GM12878 (cell line): Measurements from ENCODE around the gene HOXD10. TPM values are rescaled to one million over a fixed set of nuclear protein-coding genes. Genes with fewer than 3 reads are reported as not detected.

ENCODE experiments used
- ATAC-seq: fragments of 200-7000 bp; cut with Tn5 transposase; 3 replicates; pipeline ENCODE4 v1.9.1; 2020; ENCODE audit warnings: mild to moderate bottlenecking, moderate library complexity
- BruUV-seq: library from RNA; stranded (reverse); fragments of 400-500 nt; replicated peaks from 2 replicates; lab custom pipeline; 2021; lab: Mats Ljungman, UMichigan
- CTCF ChIA-PET: fragments of 300-600 bp; sonication (Branson Sonifier 250); formaldehyde crosslinking; extraction: SDS; loops from one replicate; lab custom pipeline; 2021; ENCODE audit warnings: inconsistent platforms; lab: Yijun Ruan, JAX
- POLR2A ChIA-PET: fragments of 350-600 bp; formaldehyde crosslinking; extraction: SDS; loops from one replicate; lab custom pipeline; 2021; ENCODE audit warnings: inconsistent platforms; lab: Charles Lee
- RAD21 ChIA-PET: fragments of 300-600 bp; sonication (Branson Sonifier 250); formaldehyde crosslinking; loops from one replicate; lab custom pipeline; 2023; ENCODE audit warnings: antibody characterized with exemption; ENCODE audit not compliant: unreplicated experiment; lab: Charles Lee
- SMC1A ChIA-PET: fragments of 300-600 bp; sonication (Branson Sonifier 250); formaldehyde crosslinking; loops from one replicate; lab custom pipeline; 2023; ENCODE audit not compliant: unreplicated experiment, uncharacterized antibody; lab: Charles Lee
- DNase-seq: peaks from one replicate; pipeline ENCODE4 v3.0.0-alpha.2; 2011; ENCODE audit warnings: low read depth, low spot score
- FAIRE-seq: peaks from 3 replicates; lab custom pipeline; 2011; peaks lifted over from hg19 to GRCh38; lab: Jason Lieb, UNC
- H2AFZ ChIP-seq: 2 replicates; pipeline ENCODE4 v1.6.0; 2011; ENCODE audit warnings: low read depth, low read length, control low read depth; ENCODE audit not compliant: control insufficient read depth
- H3K27ac ChIP-seq: 2 replicates; pipeline ENCODE4 v1.5.1; 2011; ENCODE audit warnings: control low read depth; ENCODE audit not compliant: control insufficient read depth, insufficient read depth
- H3K27me3 ChIP-seq, 2 experiments: replicated peaks in 1 of 2; 2 replicates each; pipeline versions ENCODE4 v1.6.0 to v1.6.1; 2011; ENCODE audit warnings: low read length in 1 of 2; ENCODE audit not compliant: control insufficient read depth in 2 of 2, insufficient read depth in 2 of 2
- H3K36me3 ChIP-seq, 2 experiments: 2 replicates each; pipeline ENCODE4 v1.5.1; 2011; ENCODE audit warnings: low read length in 1 of 2; ENCODE audit not compliant: control insufficient read depth in 2 of 2, insufficient read depth in 2 of 2
- H3K4me1 ChIP-seq: 2 replicates; pipeline ENCODE4 v1.6.1; 2011; ENCODE audit warnings: mild to moderate bottlenecking, low read length, moderate library complexity, mixed read lengths; ENCODE audit not compliant: control insufficient read depth, insufficient read depth
- H3K4me2 ChIP-seq: 2 replicates; pipeline ENCODE4 v1.6.0; 2011; ENCODE audit warnings: control low read depth; ENCODE audit not compliant: control insufficient read depth, insufficient read depth
- H3K4me3 ChIP-seq: fragments of 200-600 bp; sonication (generic); 2 replicates; pipeline ENCODE4 v1.5.1; 2016
- H3K79me2 ChIP-seq: 2 replicates; pipeline ENCODE4 v1.6.0; 2011; ENCODE audit warnings: low read length; ENCODE audit not compliant: control insufficient read depth, insufficient read depth
- H3K9ac ChIP-seq: 2 replicates; pipeline ENCODE4 v1.8.0; 2011; ENCODE audit warnings: low read length, control low read depth, mixed read lengths; ENCODE audit not compliant: control insufficient read depth, insufficient read depth
- H3K9me3 ChIP-seq: replicated peaks from 3 replicates; pipeline ENCODE4 v1.5.1; 2011; ENCODE audit warnings: mild to moderate bottlenecking, low read length; ENCODE audit not compliant: control insufficient read depth, insufficient read depth
- H4K20me1 ChIP-seq: 2 replicates; pipeline ENCODE4 v1.6.0; 2011; ENCODE audit not compliant: control insufficient read depth, insufficient read depth
- CBFB ChIP-seq: IDR thresholded peaks from 2 replicates; pipeline ENCODE4 v1.6.1; 2016; ENCODE audit warnings: antibody characterized with exemption, low read depth
- HCFC1 ChIP-seq: fragments of 150-350 bp; IDR thresholded peaks from 2 replicates; pipeline ENCODE4 v1.6.1; 2014; ENCODE audit warnings: low read length
- NBN ChIP-seq: fragments of 450-650 bp; IDR thresholded peaks from 2 replicates; pipeline ENCODE4 v1.6.1; 2016
- NFXL1 ChIP-seq: fragments of 450-650 bp; IDR thresholded peaks from 2 replicates; pipeline ENCODE4 v1.6.1; 2017; ENCODE audit warnings: antibody characterized with exemption, mild to moderate bottlenecking, borderline replicate concordance
- NR2F1 ChIP-seq: fragments of 450-650 bp; conservative IDR thresholded peaks from 2 replicates; pipeline ENCODE4 v1.6.1; 2017; ENCODE audit warnings: mild to moderate bottlenecking
- RAD21 ChIP-seq: IDR thresholded peaks from 2 replicates; pipeline ENCODE4 v1.6.1; 2011; ENCODE audit warnings: mild to moderate bottlenecking, low read depth, low read length, moderate library complexity; ENCODE audit not compliant: insufficient read depth
- WGBS: methylation state at CpG from one replicate; pipeline ENCODE4 v1.1.6; 2016; ENCODE audit warnings: low lambda C conversion rate; ENCODE audit not compliant: insufficient replicate concordance, insufficient coverage; ENCODE audit errors: missing lambda C conversion rate; 5-methylcytosine and 5-hydroxymethylcytosine counted together
- in situ Hi-C: fragments of 300-500 bp; cut with MboI; formaldehyde crosslinking; loops from 9 replicates; pipeline ENCODE4 v1.14.3; 2018; ENCODE audit warnings: mixed read lengths
- intact Hi-C: fragments of 100-400 bp; cut with micrococcal nuclease; formaldehyde crosslinking; loops from one replicate; pipeline ENCODE4 v1.14.2; 2022; ENCODE audit not compliant: unreplicated experiment
- polyA plus RNA-seq, 11 experiments: library from polyadenylated mRNA; depleted of rRNA in 4 of 11; unstranded in 6 of 11; stranded (reverse) in 5 of 11; fragments of >200 nt; fragmentation: Nextera tagmentation in 4 of 11; fragmentation: Illumina TruSeq in 1 of 11; extraction: Ambion mirVana in 4 of 11; extraction: Trizol in 1 of 11; gene quantifications; 1 replicate in 1 of 11; 2 replicates in 10 of 11; pipeline versions ENCODE4 v1.2.1 to v1.2.3, GENCODE V29; 2011 to 2016; ENCODE audit warnings: inconsistent platforms in 2 of 11, missing spikeins in 2 of 11, low read depth in 1 of 11
- total RNA-seq, 4 experiments: library from RNA; depleted of rRNA in 3 of 4; stranded (reverse); fragments of >200 nt in 3 of 4; fragmentation: Illumina TruSeq in 1 of 4; extraction: Trizol in 1 of 4; gene quantifications; 2 replicates each; pipeline versions ENCODE4 v1.2.1 to v1.2.3, GENCODE V29; 2013 to 2021
- TF ChIP-seq, protein P1 (sequence below): fragments of 450-650 bp; formaldehyde crosslinking; IDR thresholded peaks from 2 replicates; pipeline ENCODE4 v1.5.0; 2022; ENCODE audit warnings: mild to moderate bottlenecking, missing genetic modification characterization

HOXD10 gene
- total and polyA plus RNA-seq, 10 of the 15 experiments (the other 5 are each of a cell fraction or from before 2014, with no cell fraction given) = not detected

DNA sequence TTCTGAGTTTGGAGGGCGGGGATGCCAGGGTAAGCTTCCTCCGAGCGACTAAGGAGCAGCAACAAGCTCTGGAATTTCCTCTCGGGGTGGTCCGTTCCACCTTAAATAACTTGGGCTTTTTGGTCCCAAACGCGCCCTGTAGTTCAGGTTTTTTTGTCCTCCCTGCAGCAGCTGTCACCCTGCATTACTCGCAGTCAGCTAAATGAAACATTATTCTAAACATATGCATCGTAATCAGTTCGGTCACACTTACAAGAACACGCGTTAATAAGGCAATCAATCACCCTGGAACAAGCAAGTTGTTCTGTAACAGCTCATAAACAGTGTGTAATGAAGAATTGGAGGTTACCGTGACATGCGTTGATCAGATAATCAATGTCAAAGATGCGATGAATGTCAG, 41.1 kb upstream of the HOXD10 start:
- no peaks in the 10 kb centered on the region for H3K79me2 ChIP-seq
- H2AFZ ChIP-seq = no peak overlapping the region
- WGBS = 32% methylated on average over 15 of the region's 15 CpGs
- POLR2A ChIA-PET = no interaction called here
- peaks cover 6 to 31% of the 10 kb centered on the region in 2 experiments for H3K27me3 ChIP-seq
- H3K4me1 ChIP-seq = no peaks in the 10 kb centered on the region
- RAD21 ChIA-PET = no interaction called here
- no peak overlapping the region for H3K4me3 ChIP-seq
- in situ Hi-C loops = no loop called here
- H3K4me2 ChIP-seq = no peak overlapping the region
- CTCF ChIA-PET = interaction anchor here (0.8 to 2.0 kb wide), 3 partner anchors 22 to 388 kb away, joined by 3 to 8 read pairs (median 5); no protein-coding TSS in a partner anchor
- DNase-seq (no peak), ATAC-seq (no peak), FAIRE-seq (no peak)
- no TSS peak for BruUV-seq
- no peak overlapping the region for H3K27ac ChIP-seq
- SMC1A ChIA-PET = interaction anchor here (1.1 to 1.6 kb wide), 2 partner anchors 10 to 385 kb away, joined by 3 to 4 read pairs; no protein-coding TSS in a partner anchor
- peaks cover 2% of the 10 kb centered on the region; the same call in 2 of the 3 replicates for H3K9me3 ChIP-seq
- intact Hi-C loops = no loop called here
- H4K20me1 ChIP-seq = no peaks in the 10 kb centered on the region
- TF ChIP-seq NR2F1 = no peak
- TF ChIP-seq RAD21 = no peak
- TF ChIP-seq HCFC1 = no peak
- no peak for TF ChIP-seq NFXL1
- TF ChIP-seq, protein P1, sequence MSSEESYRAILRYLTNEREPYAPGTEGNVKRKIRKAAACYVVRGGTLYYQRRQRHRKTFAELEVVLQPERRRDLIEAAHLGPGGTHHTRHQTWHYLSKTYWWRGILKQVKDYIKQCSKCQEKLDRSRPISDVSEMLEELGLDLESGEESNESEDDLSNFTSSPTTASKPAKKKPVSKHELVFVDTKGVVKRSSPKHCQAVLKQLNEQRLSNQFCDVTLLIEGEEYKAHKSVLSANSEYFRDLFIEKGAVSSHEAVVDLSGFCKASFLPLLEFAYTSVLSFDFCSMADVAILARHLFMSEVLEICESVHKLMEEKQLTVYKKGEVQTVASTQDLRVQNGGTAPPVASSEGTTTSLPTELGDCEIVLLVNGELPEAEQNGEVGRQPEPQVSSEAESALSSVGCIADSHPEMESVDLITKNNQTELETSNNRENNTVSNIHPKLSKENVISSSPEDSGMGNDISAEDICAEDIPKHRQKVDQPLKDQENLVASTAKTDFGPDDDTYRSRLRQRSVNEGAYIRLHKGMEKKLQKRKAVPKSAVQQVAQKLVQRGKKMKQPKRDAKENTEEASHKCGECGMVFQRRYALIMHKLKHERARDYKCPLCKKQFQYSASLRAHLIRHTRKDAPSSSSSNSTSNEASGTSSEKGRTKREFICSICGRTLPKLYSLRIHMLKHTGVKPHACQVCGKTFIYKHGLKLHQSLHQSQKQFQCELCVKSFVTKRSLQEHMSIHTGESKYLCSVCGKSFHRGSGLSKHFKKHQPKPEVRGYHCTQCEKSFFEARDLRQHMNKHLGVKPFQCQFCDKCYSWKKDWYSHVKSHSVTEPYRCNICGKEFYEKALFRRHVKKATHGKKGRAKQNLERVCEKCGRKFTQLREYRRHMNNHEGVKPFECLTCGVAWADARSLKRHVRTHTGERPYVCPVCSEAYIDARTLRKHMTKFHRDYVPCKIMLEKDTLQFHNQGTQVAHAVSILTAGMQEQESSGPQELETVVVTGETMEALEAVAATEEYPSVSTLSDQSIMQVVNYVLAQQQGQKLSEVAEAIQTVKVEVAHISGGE (CRISPR knock-in tag) = no peak
- no peak for TF ChIP-seq CBFB
- TF ChIP-seq NBN = no peak
- H3K9ac ChIP-seq = no peak overlapping the region
- no peaks in the 10 kb centered on the region for H3K36me3 ChIP-seq
